ENCODE results near the gene ASB16.

Gene ASB16

DNA sequence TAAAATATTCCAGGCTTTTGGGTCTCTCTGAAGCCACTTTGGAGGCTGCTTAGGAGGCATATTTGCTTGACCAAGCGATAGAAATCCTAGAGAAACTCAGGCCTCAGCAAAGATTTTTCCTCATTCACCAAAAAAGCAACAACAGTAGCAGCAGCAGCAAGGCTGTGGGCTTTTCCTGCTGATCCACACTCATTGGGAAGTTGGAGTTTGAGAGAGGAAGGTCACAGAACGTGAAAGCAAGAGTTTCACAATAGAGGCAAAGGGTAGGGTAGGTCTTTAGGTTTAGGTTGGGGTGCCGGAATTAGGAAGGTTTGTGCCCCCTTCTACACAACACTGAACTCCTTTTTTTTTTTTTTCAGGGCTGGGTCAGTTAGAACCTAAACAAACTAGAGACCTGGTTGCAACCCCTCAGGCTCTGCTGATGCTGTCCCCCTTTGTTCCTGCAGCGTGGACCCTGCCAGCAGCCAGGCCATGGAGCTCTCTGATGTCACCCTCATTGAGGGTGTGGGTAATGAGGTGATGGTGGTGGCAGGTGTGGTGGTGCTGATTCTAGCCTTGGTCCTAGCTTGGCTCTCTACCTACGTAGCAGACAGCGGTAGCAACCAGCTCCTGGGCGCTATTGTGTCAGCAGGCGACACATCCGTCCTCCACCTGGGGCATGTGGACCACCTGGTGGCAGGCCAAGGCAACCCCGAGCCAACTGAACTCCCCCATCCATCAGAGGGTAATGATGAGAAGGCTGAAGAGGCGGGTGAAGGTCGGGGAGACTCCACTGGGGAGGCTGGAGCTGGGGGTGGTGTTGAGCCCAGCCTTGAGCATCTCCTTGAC, 18.3 kb downstream of the ASB16 start:
- DNase-seq (ENCODE audit: low read depth, low spot score): no peak

- DNase-seq (ENCODE audit: low read depth, low spot score): no peak
These were observed 20.0 kb downstream of the ASB16 start for GRCh38 chr17:44190481-44190880.

GRCh38 chr17:44191369-44191768, 20.9 kb downstream of the ASB16 start:
- DNase-seq (ENCODE audit: low read depth, low spot score): no peak

- DNase-seq (ENCODE audit: low read depth, low spot score): no peak
These were observed 21.5 kb downstream of the ASB16 start for GRCh38 chr17:44191941-44192496.

- no peak for DNase-seq (ENCODE audit: low read depth, low spot score)
These were observed 22.2 kb downstream of the ASB16 start for GRCh38 chr17:44192750-44193149.

DNA sequence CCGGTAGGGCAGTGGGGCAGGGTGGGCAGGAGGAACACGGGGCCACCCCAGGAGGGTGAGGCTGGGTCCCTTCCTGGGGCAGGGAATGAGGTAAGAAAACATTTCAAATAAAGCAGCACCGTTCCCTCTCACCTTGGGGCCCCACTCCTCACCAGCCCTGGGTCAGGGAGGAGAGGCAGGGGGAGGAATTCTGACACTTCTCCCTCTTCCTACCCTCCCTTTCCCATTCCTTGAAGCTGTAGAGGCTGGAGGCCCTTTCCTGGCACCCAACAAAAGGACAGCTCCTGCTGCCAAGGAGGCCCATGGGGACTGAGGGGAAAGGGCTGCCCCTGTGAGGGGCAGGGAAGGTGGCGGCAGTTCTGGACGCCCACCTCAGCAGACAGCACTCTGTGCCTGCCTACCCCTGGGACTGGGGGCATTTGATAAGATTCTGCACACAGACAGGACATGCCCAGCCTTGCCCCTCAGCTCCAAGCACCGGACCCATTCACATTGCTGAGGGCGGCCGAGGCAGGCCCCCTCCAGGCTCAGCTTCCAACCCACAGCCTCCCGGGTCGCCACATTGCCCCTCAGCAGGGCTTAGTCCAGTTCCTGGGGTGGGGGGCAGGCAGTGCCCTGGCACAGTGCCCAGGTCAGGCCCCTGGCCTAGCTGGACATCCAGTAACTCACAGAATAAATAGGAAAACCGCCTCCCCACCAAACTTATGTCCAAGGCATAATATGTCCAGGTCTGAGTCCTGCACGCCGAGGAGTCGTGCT, 23.0 kb downstream of the ASB16 start:
- no peak for DNase-seq (ENCODE audit: low read depth, low spot score)

- no peak for DNase-seq (ENCODE audit: low read depth, low spot score)
These were observed 26.6 kb downstream of the ASB16 start for GRCh38 chr17:44197107-44197506.

GRCh38 chr17:44197980-44198720, 27.6 kb downstream of the ASB16 start:
- no peak for DNase-seq (ENCODE audit: low read depth, low spot score)

DNA sequence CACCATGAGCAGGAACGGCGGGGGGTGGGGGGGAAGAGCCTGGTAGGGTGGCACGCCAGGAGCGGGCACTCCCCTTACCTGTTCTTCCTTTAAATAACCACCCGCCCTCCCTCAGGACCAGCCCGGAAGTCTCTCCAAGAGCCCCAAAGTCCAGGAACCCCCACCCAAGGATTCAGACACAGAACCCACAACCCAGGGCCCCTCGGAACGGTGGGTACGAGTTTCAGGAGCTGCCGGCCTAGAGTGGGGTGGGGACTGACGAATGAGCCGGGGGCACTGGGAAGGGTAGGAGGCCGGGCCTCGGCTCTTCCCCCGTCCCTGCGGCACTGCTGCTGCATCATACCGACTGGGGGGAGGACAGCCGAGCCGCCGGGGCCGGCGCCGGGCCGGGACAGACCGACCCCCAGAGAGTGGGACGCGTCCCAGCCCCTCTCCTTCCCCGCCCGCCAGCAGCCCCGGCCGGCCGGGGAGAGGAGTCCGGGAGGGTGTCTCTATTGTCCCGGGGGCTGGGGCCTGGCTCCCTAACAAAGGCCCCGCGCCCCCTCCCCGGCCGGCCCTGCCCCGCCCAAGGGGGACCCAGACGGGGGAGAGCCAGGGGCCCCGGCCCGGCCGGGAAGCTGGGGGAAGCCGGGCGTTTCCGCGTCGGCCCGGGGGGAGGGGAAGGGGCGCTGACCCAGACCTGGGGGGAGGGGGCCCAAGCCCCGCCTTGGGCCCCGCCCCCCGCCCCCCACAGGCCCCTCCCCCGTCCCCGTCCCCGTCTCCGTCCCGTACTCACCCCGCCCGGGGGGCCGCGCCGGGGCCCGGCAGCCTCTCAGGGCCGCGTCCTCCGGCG, 28.4 kb downstream of the ASB16 start:
- DNase-seq (ENCODE audit: low read depth, low spot score): peak; percentile 22

GRCh38 chr17:44199553-44200477, 29.3 kb downstream of the ASB16 start, which contains the start of gene ATXN7L3:
TSS of gene ATXN7L3 (minus strand) at chr17:44199884. CDS start at chr17:44198070, 1,814 bp downstream.
- peak; percentile 99 for DNase-seq (ENCODE audit: low read depth, low spot score)

- DNase-seq (ENCODE audit: low read depth, low spot score): no peak
These were observed 30.1 kb downstream of the ASB16 start for GRCh38 chr17:44200478-44201155.

DNA sequence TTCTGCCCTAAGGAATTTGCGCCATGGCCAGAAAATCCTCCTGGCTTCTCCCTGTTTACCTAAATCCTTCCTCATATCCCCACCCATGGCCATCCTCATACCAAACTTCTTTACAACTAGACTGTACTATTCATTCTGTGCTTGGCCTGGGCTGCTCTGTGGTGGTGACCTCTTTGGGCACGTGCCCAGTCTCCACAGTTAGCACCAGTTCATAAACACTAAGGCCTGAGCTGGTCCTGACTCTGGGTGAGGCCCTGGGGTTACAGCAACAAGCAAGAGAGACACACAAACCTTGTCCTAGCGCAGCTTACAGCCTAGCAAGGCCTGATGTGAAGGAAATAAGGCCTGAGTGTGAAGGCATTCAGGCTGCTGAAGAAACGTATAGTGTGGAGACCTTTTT, 32.3 kb downstream of the ASB16 start:
- no peak for DNase-seq (ENCODE audit: low read depth, low spot score)

DNA sequence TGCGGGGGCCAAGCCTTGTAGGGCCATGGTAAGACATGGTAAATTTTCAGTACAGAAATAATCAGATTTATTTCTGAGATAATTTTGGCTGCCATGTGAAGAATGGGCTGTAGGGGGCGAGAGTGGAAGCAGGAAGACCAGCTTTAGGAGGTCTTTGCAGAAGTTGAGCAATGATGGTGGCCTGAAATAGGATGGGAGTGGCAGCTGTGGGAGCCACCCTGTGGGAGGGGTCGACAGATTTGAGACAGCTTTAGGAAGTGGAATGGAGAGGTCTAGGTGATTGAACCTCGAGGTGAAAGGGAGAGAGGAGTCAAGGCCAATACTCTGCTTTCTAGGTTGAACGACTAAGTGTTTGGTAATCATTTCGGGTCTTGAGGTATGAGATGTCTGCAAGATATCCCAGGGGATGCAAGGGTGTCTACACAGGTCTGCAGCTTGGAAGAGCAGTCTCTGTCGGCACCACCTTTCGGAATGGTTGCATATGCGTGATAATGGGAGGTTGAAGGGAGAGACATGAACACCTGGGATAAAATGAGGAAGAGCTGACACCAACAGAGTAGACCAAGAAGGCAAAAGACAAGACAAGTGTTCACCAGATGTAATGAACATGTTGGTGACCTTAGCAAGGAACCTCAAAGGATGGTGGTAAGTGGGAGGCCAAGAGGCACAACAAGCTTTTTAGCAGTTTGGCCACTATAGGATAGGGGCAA, 33.4 kb downstream of the ASB16 start:
- no peak for DNase-seq (ENCODE audit: low read depth, low spot score)

DNA sequence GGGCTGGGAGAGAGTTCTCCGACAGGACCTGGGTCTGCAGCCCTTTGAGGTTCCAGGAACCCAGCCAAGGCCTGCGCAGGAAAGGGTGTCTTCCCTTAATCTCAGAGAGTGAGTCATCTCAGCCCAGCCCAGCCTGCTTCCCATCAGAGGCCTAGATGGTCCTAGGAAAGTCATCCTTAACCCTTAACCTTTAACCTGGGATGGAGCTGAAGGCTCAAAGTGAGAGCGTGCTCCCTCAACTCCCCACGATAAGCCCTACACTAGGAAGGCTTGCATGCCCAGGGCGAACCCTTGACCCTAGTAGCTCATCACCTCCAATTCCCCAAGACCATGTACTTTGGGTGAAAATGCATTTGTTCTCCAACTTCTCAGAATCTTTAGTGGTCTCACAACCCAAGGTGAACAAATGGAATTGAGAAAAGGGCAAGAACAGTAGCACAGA, 34.0 kb downstream of the ASB16 start:
- DNase-seq (ENCODE audit: low read depth, low spot score): no peak

- no peak for DNase-seq (ENCODE audit: low read depth, low spot score)
These were observed 35.7 kb downstream of the ASB16 start for GRCh38 chr17:44205962-44206824.

- DNase-seq (ENCODE audit: low read depth, low spot score): no peak
These were observed 36.3 kb downstream of the ASB16 start for GRCh38 chr17:44206825-44207155.

DNA sequence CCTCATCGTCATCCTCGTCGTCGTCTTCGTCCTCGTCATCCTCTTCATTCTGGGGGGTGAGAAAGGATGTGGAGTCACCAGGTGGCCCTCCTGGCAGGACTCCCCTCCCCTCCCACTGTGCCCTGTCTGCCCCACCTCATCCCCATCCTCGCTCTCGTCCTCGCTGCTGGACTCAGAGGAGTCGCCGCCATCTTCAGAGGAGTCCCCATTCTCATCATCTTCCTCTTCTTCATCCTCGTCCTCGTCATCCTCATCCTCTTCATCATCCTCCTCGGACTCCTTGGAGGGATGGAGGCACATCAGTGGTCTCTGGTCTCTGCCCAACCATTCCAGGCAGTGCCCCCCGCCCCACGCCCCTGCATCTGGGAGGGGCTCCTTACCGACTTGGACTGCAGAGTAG, 36.8 kb downstream of the ASB16 start:
- no peak for DNase-seq (ENCODE audit: low read depth, low spot score)

- DNase-seq (ENCODE audit: low read depth, low spot score): no peak
These were observed 37.2 kb downstream of the ASB16 start for GRCh38 chr17:44207743-44208142.
